Measurements from ENCODE around the gene SORBS1. TPM values are rescaled to one million over a fixed set of nuclear protein-coding genes. Genes with fewer than 3 reads are reported as not detected.

Gene SORBS1
- total RNA-seq, 1 experiment from 2014 or later: 4.1 TPM

DNA sequence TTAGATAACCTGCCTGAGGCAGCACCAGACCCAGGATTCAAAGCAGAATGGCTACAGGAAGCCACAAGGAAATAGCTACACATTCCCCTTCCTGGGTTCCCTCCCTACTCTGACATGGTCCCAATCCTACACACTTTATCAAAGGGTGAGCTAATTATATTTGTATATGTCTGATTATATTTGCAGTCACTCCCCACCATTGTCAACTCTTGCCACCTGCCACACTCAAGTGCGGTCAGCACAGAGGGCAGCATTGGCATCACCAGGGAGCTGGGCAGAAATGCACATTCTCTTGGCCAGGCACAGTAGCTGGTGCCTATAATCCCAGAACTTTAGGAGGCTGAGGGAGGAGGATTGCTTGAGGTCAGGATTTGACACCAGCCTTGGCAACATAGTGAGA is 156.3 kb downstream of the SORBS1 start:
- ATAC-seq (no peak), DNase-seq (no peak)
- H3K4me1 ChIP-seq (ENCODE audit: insufficient read depth, low read length): peaks cover 45% of the 10 kb centered on the region
- no peak overlapping the region for H3K9ac ChIP-seq (ENCODE audit: low read length)
- no peak overlapping the region for H3K27ac ChIP-seq (ENCODE audit: low read length)
- H3K79me2 ChIP-seq (ENCODE audit: low read length): no peaks in the 10 kb centered on the region
- intact Hi-C loops (cut with micrococcal nuclease): no loop called here
- H3K4me3 ChIP-seq (ENCODE audit: low read length): no peak overlapping the region
- TF ChIP-seq EZH2 (IDR thresholded peaks at IDR 0.05; ENCODE audit: low read length, unreplicated experiment): no peak
- no peak for TF ChIP-seq EZH2phosphoT487 (IDR thresholded peaks at IDR 0.05; ENCODE audit: borderline replicate concordance, low read length)
- TF ChIP-seq, protein P1, sequence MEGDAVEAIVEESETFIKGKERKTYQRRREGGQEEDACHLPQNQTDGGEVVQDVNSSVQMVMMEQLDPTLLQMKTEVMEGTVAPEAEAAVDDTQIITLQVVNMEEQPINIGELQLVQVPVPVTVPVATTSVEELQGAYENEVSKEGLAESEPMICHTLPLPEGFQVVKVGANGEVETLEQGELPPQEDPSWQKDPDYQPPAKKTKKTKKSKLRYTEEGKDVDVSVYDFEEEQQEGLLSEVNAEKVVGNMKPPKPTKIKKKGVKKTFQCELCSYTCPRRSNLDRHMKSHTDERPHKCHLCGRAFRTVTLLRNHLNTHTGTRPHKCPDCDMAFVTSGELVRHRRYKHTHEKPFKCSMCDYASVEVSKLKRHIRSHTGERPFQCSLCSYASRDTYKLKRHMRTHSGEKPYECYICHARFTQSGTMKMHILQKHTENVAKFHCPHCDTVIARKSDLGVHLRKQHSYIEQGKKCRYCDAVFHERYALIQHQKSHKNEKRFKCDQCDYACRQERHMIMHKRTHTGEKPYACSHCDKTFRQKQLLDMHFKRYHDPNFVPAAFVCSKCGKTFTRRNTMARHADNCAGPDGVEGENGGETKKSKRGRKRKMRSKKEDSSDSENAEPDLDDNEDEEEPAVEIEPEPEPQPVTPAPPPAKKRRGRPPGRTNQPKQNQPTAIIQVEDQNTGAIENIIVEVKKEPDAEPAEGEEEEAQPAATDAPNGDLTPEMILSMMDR (conservative IDR thresholded peaks at IDR 0.05; ENCODE audit: low read depth, low read length): no peak
- H3K4me2 ChIP-seq (ENCODE audit: low read length): no peak overlapping the region
- CTCF ChIA-PET: no interaction called here
- H3K9me2 ChIP-seq (replicated peaks; ENCODE audit: low read length): no peaks in the 10 kb centered on the region
- no peaks in the 10 kb centered on the region for H3K27me3 ChIP-seq (ENCODE audit: low read length)
- no TSS peak for BruUV-seq (replicated peaks)
- no peaks in the 10 kb centered on the region for H3K36me3 ChIP-seq (ENCODE audit: low read depth, low read length)
- H3K9me3 ChIP-seq (ENCODE audit: low read length): no peaks in the 10 kb centered on the region
- no peaks in the 10 kb centered on the region for H4K20me1 ChIP-seq (ENCODE audit: low read length)
- no peak overlapping the region for H2AFZ ChIP-seq (ENCODE audit: low read length)
- POLR2A ChIA-PET (ENCODE audit: unreplicated experiment): interaction anchor here (0.6 kb wide), 1 partner anchor 11 kb away, joined by 4 read pairs; no protein-coding TSS in a partner anchor
- H3F3A ChIP-seq (ENCODE audit: low read length, unreplicated experiment): peaks cover 12% of the 10 kb centered on the region

DNA sequence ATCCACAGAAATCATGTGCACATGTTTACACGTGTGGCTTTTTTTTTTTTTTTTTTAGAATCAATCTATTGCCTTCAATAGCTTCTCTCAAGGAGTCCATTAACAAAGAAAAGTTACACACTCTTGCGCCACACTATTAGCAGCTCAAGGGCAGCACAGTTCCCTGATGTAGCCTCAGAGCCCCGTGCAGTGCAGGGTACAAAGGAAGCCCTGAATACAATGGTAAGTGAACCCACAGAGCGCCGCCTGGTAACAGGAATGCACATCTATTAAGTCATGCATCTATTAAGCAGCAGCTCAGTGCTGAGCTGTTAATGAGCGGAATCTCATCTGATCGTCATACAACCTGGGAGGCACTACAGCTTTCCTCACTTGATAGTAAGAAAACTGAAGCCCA is 156.7 kb downstream of the SORBS1 start:
- TF ChIP-seq EZH2 (IDR thresholded peaks at IDR 0.05; ENCODE audit: low read length, unreplicated experiment) (no peak), EZH2phosphoT487 (IDR thresholded peaks at IDR 0.05; ENCODE audit: borderline replicate concordance, low read length) (no peak)
- TF ChIP-seq, protein P1 (conservative IDR thresholded peaks at IDR 0.05; ENCODE audit: low read depth, low read length): no peak
- ATAC-seq (no peak), DNase-seq (no peak)
- H3K9ac ChIP-seq (ENCODE audit: low read length): no peak overlapping the region
- no peaks in the 10 kb centered on the region for H3K9me2 ChIP-seq (replicated peaks; ENCODE audit: low read length)
- no peaks in the 10 kb centered on the region for H3K79me2 ChIP-seq (ENCODE audit: low read length)
- H3K4me1 ChIP-seq (ENCODE audit: insufficient read depth, low read length): peaks cover 41% of the 10 kb centered on the region
- peaks cover 11% of the 10 kb centered on the region for H3F3A ChIP-seq (ENCODE audit: low read length, unreplicated experiment)
- no peak overlapping the region for H2AFZ ChIP-seq (ENCODE audit: low read length)
- ChIA-PET POLR2A (ENCODE audit: unreplicated experiment) (no interaction called here), CTCF (no interaction called here)
- no peaks in the 10 kb centered on the region for H4K20me1 ChIP-seq (ENCODE audit: low read length)
- no peaks in the 10 kb centered on the region for H3K36me3 ChIP-seq (ENCODE audit: low read depth, low read length)
- no peaks in the 10 kb centered on the region for H3K27me3 ChIP-seq (ENCODE audit: low read length)
- no peak overlapping the region for H3K4me2 ChIP-seq (ENCODE audit: low read length)
- no peaks in the 10 kb centered on the region for H3K9me3 ChIP-seq (ENCODE audit: low read length)
- no peak overlapping the region for H3K27ac ChIP-seq (ENCODE audit: low read length)
- BruUV-seq (replicated peaks): no TSS peak
- H3K4me3 ChIP-seq (ENCODE audit: low read length): no peak overlapping the region
- intact Hi-C loops (cut with micrococcal nuclease): no loop called here

DNA sequence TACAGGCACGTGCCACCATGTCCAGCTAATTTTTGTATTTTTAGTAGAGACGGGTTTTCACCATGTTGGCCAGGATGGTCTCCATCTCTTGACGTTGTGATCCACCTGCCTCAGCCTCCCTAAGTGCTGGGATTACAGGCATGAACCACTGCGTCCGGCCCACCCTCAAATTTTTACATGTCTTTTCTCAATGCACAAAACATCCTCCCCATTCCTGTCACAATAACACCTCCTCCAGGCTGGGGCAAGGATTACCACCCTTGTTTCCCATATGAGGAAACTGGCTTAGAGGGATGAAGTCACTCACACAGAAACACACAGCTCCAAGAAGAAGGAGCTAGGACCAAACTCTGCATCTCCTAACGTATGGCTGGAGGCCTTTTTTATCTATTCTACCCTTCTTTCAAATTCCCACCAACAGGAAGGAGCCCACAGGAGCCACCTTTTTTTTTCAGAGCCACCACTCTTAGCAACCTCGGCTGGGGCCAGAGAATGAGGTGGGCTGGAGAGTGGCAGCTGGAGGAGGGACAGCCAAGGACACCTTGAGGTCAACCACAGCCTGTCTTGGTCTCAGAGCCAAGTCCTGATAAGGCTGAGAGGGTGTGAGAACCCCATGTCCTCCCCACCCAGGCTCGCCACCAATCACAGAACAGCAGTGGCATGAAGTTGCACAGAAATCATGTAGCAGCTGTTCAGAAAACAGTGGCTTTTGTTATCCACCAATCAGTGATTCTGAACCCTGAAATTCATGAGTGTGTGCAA is 157.3 kb downstream of the SORBS1 start:
- BruUV-seq (replicated peaks): no TSS peak
- DNase-seq: no peak
- Histone ChIP-seq H3K4me1 (ENCODE audit: insufficient read depth, low read length) (peaks cover 36% of the 10 kb centered on the region), H3K9ac (ENCODE audit: low read length) (no peak overlapping the region), H3K36me3 (ENCODE audit: low read depth, low read length) (no peaks in the 10 kb centered on the region), H4K20me1 (ENCODE audit: low read length) (no peaks in the 10 kb centered on the region), H3K4me2 (ENCODE audit: low read length) (no peak overlapping the region), H2AFZ (ENCODE audit: low read length) (no peak overlapping the region), H3K9me3 (ENCODE audit: low read length) (no peaks in the 10 kb centered on the region), H3F3A (ENCODE audit: low read length, unreplicated experiment) (peaks cover 5% of the 10 kb centered on the region), H3K9me2 (replicated peaks; ENCODE audit: low read length) (no peaks in the 10 kb centered on the region), H3K27me3 (ENCODE audit: low read length) (no peaks in the 10 kb centered on the region), H3K27ac (ENCODE audit: low read length) (no peak overlapping the region), H3K4me3 (ENCODE audit: low read length) (no peak overlapping the region), H3K79me2 (ENCODE audit: low read length) (no peaks in the 10 kb centered on the region)
- TF ChIP-seq, protein P1 (conservative IDR thresholded peaks at IDR 0.05; ENCODE audit: low read depth, low read length): no peak
- ChIA-PET CTCF (no interaction called here), POLR2A (ENCODE audit: unreplicated experiment) (no interaction called here)
- intact Hi-C loops (cut with micrococcal nuclease): no loop called here
- ATAC-seq: no peak
